Activated CD8-positive, alpha-beta T cell treated with anti-CD3 and anti-CD28 coated beads, Interleukin-2, amount 10 ng/mL, durations not matched to agents 7 days and 5 days (primary cell): Measurements from ENCODE around the gene KCNG1. TPM values are rescaled to one million over a fixed set of nuclear protein-coding genes. Genes with fewer than 3 reads are reported as not detected.

ENCODE experiments used
- ATAC-seq: fragments of 150-1000 bp; cut with Tn5 transposase; one replicate; pipeline ENCODE4 v1.10.0; 2021; ENCODE audit warnings: moderate library complexity
- CTCF ChIA-PET: fragments of 350-600 bp; sonication (Branson Sonifier 250); formaldehyde crosslinking; loops from one replicate; lab custom pipeline; 2021; ENCODE audit warnings: antibody characterized with exemption; lab: Charles Lee
- POLR2A ChIA-PET: fragments of 350-600 bp; sonication (Branson Sonifier 250); formaldehyde crosslinking; loops from one replicate; lab custom pipeline; 2021; ENCODE audit warnings: antibody characterized with exemption; lab: Charles Lee
- DNase-seq: peaks from one replicate; pipeline ENCODE4 v3.0.0-alpha.2; 2020
- H3K27ac Mint-ChIP-seq: one replicate; pipeline ENCODE4 v1.8.0; 2021; ENCODE audit warnings: mild to moderate bottlenecking, mixed read lengths
- H3K27me3 Mint-ChIP-seq: one replicate; pipeline ENCODE4 v1.8.0; 2021; ENCODE audit warnings: low read depth, mixed read lengths
- H3K36me3 Mint-ChIP-seq: one replicate; pipeline ENCODE4 v1.8.0; 2021; ENCODE audit warnings: low read depth, mixed read lengths
- H3K4me1 Mint-ChIP-seq: one replicate; pipeline ENCODE4 v1.8.0; 2021; ENCODE audit warnings: low read depth, mixed read lengths
- H3K4me3 Mint-ChIP-seq: one replicate; pipeline ENCODE4 v1.8.0; 2021; ENCODE audit warnings: mild to moderate bottlenecking, mixed read lengths
- H3K9me3 Mint-ChIP-seq: one replicate; pipeline ENCODE4 v1.8.0; 2022; ENCODE audit warnings: mixed read lengths; ENCODE audit not compliant: insufficient read depth
- total RNA-seq, 2 experiments: library from RNA; stranded (reverse); gene quantifications; one replicate each; pipeline ENCODE4 v1.2.3, GENCODE V29; 2021

KCNG1 gene
- total RNA-seq, 2 experiments from 2014 or later, result not detected

- H3K4me3 Mint-ChIP-seq, result no peak overlapping the region
- H3K36me3 Mint-ChIP-seq, result no peaks in the 10 kb centered on the region
- H3K27ac Mint-ChIP-seq, result no peak overlapping the region
- ChIA-PET CTCF (no interaction called here), POLR2A (no interaction called here)
- ATAC-seq (no peak), DNase-seq (no peak)
- H3K27me3 Mint-ChIP-seq, result peaks cover 32% of the 10 kb centered on the region
- no peaks in the 10 kb centered on the region for H3K9me3 Mint-ChIP-seq
- no peaks in the 10 kb centered on the region for H3K4me1 Mint-ChIP-seq
These were observed 11.6 kb upstream of the KCNG1 start for GRCh38 chr20:51034476-51034875.

- ATAC-seq, result no peak
- CTCF ChIA-PET, result interaction anchor here (1.6 to 1.8 kb wide), 2 partner anchors 15 to 49 kb away, joined by 4 to 6 read pairs; no protein-coding TSS in a partner anchor
- Mint-ChIP-seq H3K4me1 (no peaks in the 10 kb centered on the region), H3K4me3 (no peak overlapping the region), H3K27me3 (peaks cover 52% of the 10 kb centered on the region), H3K9me3 (no peaks in the 10 kb centered on the region), H3K36me3 (no peaks in the 10 kb centered on the region), H3K27ac (no peak overlapping the region)
- POLR2A ChIA-PET, result no interaction called here
- DNase-seq, result no peak
These were observed 7.3 kb upstream of the KCNG1 start for GRCh38 chr20:51029963-51030920.

GRCh38 chr20:51029556-51029955 is 6.6 kb upstream of the KCNG1 start:
- POLR2A ChIA-PET, result no interaction called here
- H3K27me3 Mint-ChIP-seq, result peaks cover 54% of the 10 kb centered on the region
- CTCF ChIA-PET, result interaction anchor here (1.6 to 1.8 kb wide), 2 partner anchors 14 to 48 kb away, joined by 4 to 6 read pairs; no protein-coding TSS in a partner anchor
- no peaks in the 10 kb centered on the region for H3K4me1 Mint-ChIP-seq
- no peaks in the 10 kb centered on the region for H3K36me3 Mint-ChIP-seq
- no peak overlapping the region for H3K4me3 Mint-ChIP-seq
- no peak overlapping the region for H3K27ac Mint-ChIP-seq
- ATAC-seq, result no peak
- H3K9me3 Mint-ChIP-seq, result no peaks in the 10 kb centered on the region
- DNase-seq, result no peak

GRCh38 chr20:51028616-51029212 is 5.8 kb upstream of the KCNG1 start:
- POLR2A ChIA-PET, result no interaction called here
- peaks cover 63% of the 10 kb centered on the region for H3K27me3 Mint-ChIP-seq
- no peak overlapping the region for H3K27ac Mint-ChIP-seq
- DNase-seq, result no peak
- CTCF ChIA-PET, result interaction anchor here (1.2 to 1.8 kb wide), 2 partner anchors 13 to 47 kb away, joined by 3 to 6 read pairs; no protein-coding TSS in a partner anchor
- H3K4me1 Mint-ChIP-seq, result peaks cover 2% of the 10 kb centered on the region
- H3K36me3 Mint-ChIP-seq, result no peaks in the 10 kb centered on the region
- H3K4me3 Mint-ChIP-seq, result no peak overlapping the region
- ATAC-seq, result no peak
- no peaks in the 10 kb centered on the region for H3K9me3 Mint-ChIP-seq

GRCh38 chr20:51027035-51027795 is 4.3 kb upstream of the KCNG1 start:
- DNase-seq (no peak), ATAC-seq (no peak)
- no peak overlapping the region for H3K4me3 Mint-ChIP-seq
- no peak overlapping the region for H3K27ac Mint-ChIP-seq
- ChIA-PET CTCF (interaction anchor here (0.7 to 1.2 kb wide), 2 partner anchors 12 to 795 kb away, joined by 3 to 4 read pairs; no protein-coding TSS in a partner anchor), POLR2A (no interaction called here)
- no peaks in the 10 kb centered on the region for H3K9me3 Mint-ChIP-seq
- H3K36me3 Mint-ChIP-seq, result no peaks in the 10 kb centered on the region
- H3K4me1 Mint-ChIP-seq, result peaks cover 5% of the 10 kb centered on the region
- peaks cover 69% of the 10 kb centered on the region for H3K27me3 Mint-ChIP-seq

GRCh38 chr20:51026269-51026668 is 3.4 kb upstream of the KCNG1 start:
- Mint-ChIP-seq H3K9me3 (no peaks in the 10 kb centered on the region), H3K27me3 (peaks cover 69% of the 10 kb centered on the region), H3K27ac (no peak overlapping the region), H3K4me1 (peaks cover 5% of the 10 kb centered on the region), H3K36me3 (no peaks in the 10 kb centered on the region), H3K4me3 (no peak overlapping the region)
- no peak for ATAC-seq
- CTCF ChIA-PET, result interaction anchor here (1.0 kb wide), 1 partner anchor 11 kb away, joined by 3 read pairs; no protein-coding TSS in a partner anchor
- no peak for DNase-seq
- POLR2A ChIA-PET, result no interaction called here

- ChIA-PET CTCF (no interaction called here), POLR2A (interaction anchor here (1.2 kb wide), 1 partner anchor 66 kb away, joined by 3 read pairs; the partner anchor contains the start of genes DPM1 and MOCS3)
- Mint-ChIP-seq H3K27ac (no peak overlapping the region), H3K27me3 (peaks cover 68% of the 10 kb centered on the region), H3K9me3 (no peaks in the 10 kb centered on the region), H3K4me1 (peaks cover 5% of the 10 kb centered on the region), H3K4me3 (no peak overlapping the region), H3K36me3 (no peaks in the 10 kb centered on the region)
- DNase-seq (no peak), ATAC-seq (no peak)
These were observed 1.9 kb upstream of the KCNG1 start for GRCh38 chr20:51024761-51025160.

GRCh38 chr20:51023617-51024155 is 779 bp upstream of the KCNG1 start:
- Mint-ChIP-seq H3K4me3 (peak overlapping the region; percentile 54), H3K27ac (no peak overlapping the region)
- CTCF ChIA-PET, result no interaction called here

GRCh38 chr20:51022227-51022802 is 592 bp downstream of the KCNG1 start:
- H3K9me3 Mint-ChIP-seq, result no peaks in the 10 kb centered on the region

More at GRCh38 chr20:51023617-51024155, 779 bp upstream of the KCNG1 start:
- no peaks in the 10 kb centered on the region for H3K9me3 Mint-ChIP-seq
- H3K4me1 Mint-ChIP-seq, result peaks cover 5% of the 10 kb centered on the region
- H3K27me3 Mint-ChIP-seq, result peaks cover 60% of the 10 kb centered on the region
- ATAC-seq (no peak), DNase-seq (no peak)
- POLR2A ChIA-PET, result no interaction called here
- H3K36me3 Mint-ChIP-seq, result no peaks in the 10 kb centered on the region

GRCh38 chr20:51021067-51022025 is 1.6 kb downstream of the KCNG1 start:
- Mint-ChIP-seq H3K36me3 (no peaks in the 10 kb centered on the region), H3K27ac (no peak overlapping the region), H3K27me3 (peaks cover 49% of the 10 kb centered on the region), H3K4me3 (no peak overlapping the region), H3K9me3 (no peaks in the 10 kb centered on the region), H3K4me1 (peaks cover 5% of the 10 kb centered on the region)
- CTCF ChIA-PET, result interaction anchor here (0.7 kb wide), 1 partner anchor 16 kb away, joined by 3 read pairs; no protein-coding TSS in a partner anchor
- POLR2A ChIA-PET, result no interaction called here
- DNase-seq (no peak), ATAC-seq (no peak)

More at GRCh38 chr20:51022227-51022802, 592 bp downstream of the KCNG1 start:
- CTCF ChIA-PET, result no interaction called here
- Mint-ChIP-seq H3K4me1 (peaks cover 5% of the 10 kb centered on the region), H3K36me3 (no peaks in the 10 kb centered on the region), H3K4me3 (no peak overlapping the region), H3K27ac (no peak overlapping the region), H3K27me3 (peaks cover 52% of the 10 kb centered on the region)
- DNase-seq (no peak), ATAC-seq (no peak)
- POLR2A ChIA-PET, result no interaction called here
